Measurements from ENCODE around the gene TTL. TPM values are rescaled to one million over a fixed set of nuclear protein-coding genes. Genes with fewer than 3 reads are reported as not detected.

TTL gene
- total and polyA plus RNA-seq, 2 of the 13 experiments (the other 11 are each of a cell fraction or from before 2014, with no cell fraction given): 19.0 to 59.8 TPM

GRCh38 chr2:112481050-112481527 is 867 bp upstream of the TTL start (continued):
- no peak for TF ChIP-seq POLR2AphosphoS2 (IDR thresholded peaks at IDR 0.05; ENCODE audit: low read depth, low read length)
- TF ChIP-seq NCOA1 (CRISPR knock-in tag; IDR thresholded peaks at IDR 0.05): no peak
- peak; percentile 74; the same call in 1 of the 2 replicates for TF ChIP-seq ZBED4 (CRISPR knock-in tag; IDR thresholded peaks at IDR 0.05; ENCODE audit: borderline replicate concordance)
- no peak for TF ChIP-seq KDM1A (CRISPR knock-in tag; IDR thresholded peaks at IDR 0.05)
- TF ChIP-seq HINFP (CRISPR knock-in tag; IDR thresholded peaks at IDR 0.05; ENCODE audit: low read depth): no peak; the same call in 1 of the 2 replicates
- no peak; the same call in 1 of the 2 replicates for TF ChIP-seq ELF1 (CRISPR knock-in tag; IDR thresholded peaks at IDR 0.05)
- TF ChIP-seq TOE1 (CRISPR knock-in tag; IDR thresholded peaks at IDR 0.05): no peak; the same call in 1 of the 2 replicates
- TF ChIP-seq HNF4G (IDR thresholded peaks at IDR 0.05; ENCODE audit: borderline replicate concordance, low read depth, low read length): no peak
- peak; percentile 61; the same call in 1 of the 2 replicates for TF ChIP-seq HNF4G (CRISPR knock-in tag; IDR thresholded peaks at IDR 0.05; ENCODE audit: borderline replicate concordance, low read depth)
- TF ChIP-seq MLLT10 (CRISPR knock-in tag; IDR thresholded peaks at IDR 0.05): no peak
- TF ChIP-seq ZNF407 (CRISPR knock-in tag; IDR thresholded peaks at IDR 0.05; ENCODE audit: not compliant biosample characterization): no peak
- TF ChIP-seq ZGPAT (CRISPR knock-in tag; IDR thresholded peaks at IDR 0.05): peak; percentile 56; the same call in 1 of the 2 replicates
- no peak for TF ChIP-seq ZFP41 (CRISPR knock-in tag; IDR thresholded peaks at IDR 0.05; ENCODE audit: borderline replicate concordance)
